Spleen (tissue), 7 donors: ENCODE measurements around the gene ERC1.

Source experiments
- POLR2A ChIP-seq, 3 donors: fragments of 450-650 bp; IDR thresholded peaks; one replicate each; pipeline ENCODE4 v1.5.1; 2017; ENCODE audit warnings: antibody characterized with exemption in 3 of 3, mild to moderate bottlenecking in 1 of 3
- TF ChIP-seq, protein P1 (sequence below), 11 experiments: fragments of 200-600 bp in 7 of 11; fragments of 450-650 bp in 4 of 11; sonication (generic) in 4 of 11; IDR thresholded peaks in 8 of 11; conservative IDR thresholded peaks in 3 of 11; 1 replicate in 7 of 11; 2 replicates in 4 of 11; pipeline versions ENCODE4 v1.4.0 to v1.8.0; 2016 to 2021; ENCODE audit warnings: antibody characterized with exemption in 11 of 11, inconsistent platforms in 4 of 11, mild to moderate bottlenecking in 1 of 11
- donor health status: DM: no; HTN: no; CAD: no; lungs with moderate emphysema.
- donor health status: DM: no; HTN: no; CAD: no.
- donor health status: DM: no; HTN: no; CAD: no.

GRCh38 chr12:1220127-1221092 is 229.4 kb downstream of the ERC1 start:
- TF ChIP-seq, protein P1, sequence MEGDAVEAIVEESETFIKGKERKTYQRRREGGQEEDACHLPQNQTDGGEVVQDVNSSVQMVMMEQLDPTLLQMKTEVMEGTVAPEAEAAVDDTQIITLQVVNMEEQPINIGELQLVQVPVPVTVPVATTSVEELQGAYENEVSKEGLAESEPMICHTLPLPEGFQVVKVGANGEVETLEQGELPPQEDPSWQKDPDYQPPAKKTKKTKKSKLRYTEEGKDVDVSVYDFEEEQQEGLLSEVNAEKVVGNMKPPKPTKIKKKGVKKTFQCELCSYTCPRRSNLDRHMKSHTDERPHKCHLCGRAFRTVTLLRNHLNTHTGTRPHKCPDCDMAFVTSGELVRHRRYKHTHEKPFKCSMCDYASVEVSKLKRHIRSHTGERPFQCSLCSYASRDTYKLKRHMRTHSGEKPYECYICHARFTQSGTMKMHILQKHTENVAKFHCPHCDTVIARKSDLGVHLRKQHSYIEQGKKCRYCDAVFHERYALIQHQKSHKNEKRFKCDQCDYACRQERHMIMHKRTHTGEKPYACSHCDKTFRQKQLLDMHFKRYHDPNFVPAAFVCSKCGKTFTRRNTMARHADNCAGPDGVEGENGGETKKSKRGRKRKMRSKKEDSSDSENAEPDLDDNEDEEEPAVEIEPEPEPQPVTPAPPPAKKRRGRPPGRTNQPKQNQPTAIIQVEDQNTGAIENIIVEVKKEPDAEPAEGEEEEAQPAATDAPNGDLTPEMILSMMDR (IDR thresholded peaks at IDR 0.05 in 8 of 11, conservative IDR thresholded peaks at IDR 0.05 in 3 of 11) = no peak
- no peak for TF ChIP-seq POLR2A (IDR thresholded peaks at IDR 0.05)
